Type B pancreatic cell (in vitro differentiated cells): ENCODE measurements around the gene GABRD. TPM values are rescaled to one million over a fixed set of nuclear protein-coding genes. Genes with fewer than 3 reads are reported as not detected.
A peak's percentile ranks its signal among the peaks of the same experiment; 100 is the strongest.

ENCODE experiments used
- DNase-seq: peaks from one replicate; pipeline ENCODE4 v3.0.0; 2021; ENCODE audit warnings: mixed read lengths; ENCODE audit not compliant: unreplicated experiment; ENCODE audit errors: extremely low spot score
- H3K27ac Mint-ChIP-seq: 2 replicates; pipeline ENCODE4 v1.8.0; 2021; ENCODE audit warnings: mild to moderate bottlenecking, mixed read lengths
- H3K27me3 Mint-ChIP-seq: 2 replicates; pipeline ENCODE4 v1.8.0; 2021; ENCODE audit warnings: mixed read lengths
- H3K36me3 Mint-ChIP-seq: 2 replicates; pipeline ENCODE4 v1.8.0; 2021; ENCODE audit warnings: mixed read lengths
- H3K4me1 Mint-ChIP-seq: one replicate; pipeline ENCODE4 v1.8.0; 2021; ENCODE audit warnings: mixed read lengths; ENCODE audit not compliant: unreplicated experiment
- H3K4me3 Mint-ChIP-seq: 2 replicates; pipeline ENCODE4 v1.8.0; 2021; ENCODE audit warnings: mild to moderate bottlenecking, mixed read lengths
- H3K9me3 Mint-ChIP-seq: 2 replicates; pipeline ENCODE4 v1.8.0; 2021; ENCODE audit warnings: mixed read lengths
- total RNA-seq: library from RNA; stranded (reverse); gene quantifications from 2 replicates; pipeline ENCODE4 v1.2.1, GENCODE V29; 2021; ENCODE audit warnings: low replicate concordance
- TF ChIP-seq, protein P1 (sequence below): fragments of 200-600 bp; sonication (generic); conservative IDR thresholded peaks from 2 replicates; pipeline ENCODE4 v1.5.0; 2021; ENCODE audit warnings: antibody characterized with exemption, mild to moderate bottlenecking

GABRD gene
- total RNA-seq, 1 donor from 2014 or later = 0.43 TPM

GRCh38 chr1:2070016-2070415, 50.9 kb downstream of the GABRD start:
- peaks cover 7% of the 10 kb centered on the region for H3K9me3 Mint-ChIP-seq
- H3K27ac Mint-ChIP-seq = no peak overlapping the region
- peaks cover 12% of the 10 kb centered on the region for H3K36me3 Mint-ChIP-seq
- H3K4me3 Mint-ChIP-seq = no peak overlapping the region
- H3K4me1 Mint-ChIP-seq = peaks cover 4% of the 10 kb centered on the region
- H3K27me3 Mint-ChIP-seq = no peaks in the 10 kb centered on the region
- no peak for DNase-seq
- TF ChIP-seq, protein P1, sequence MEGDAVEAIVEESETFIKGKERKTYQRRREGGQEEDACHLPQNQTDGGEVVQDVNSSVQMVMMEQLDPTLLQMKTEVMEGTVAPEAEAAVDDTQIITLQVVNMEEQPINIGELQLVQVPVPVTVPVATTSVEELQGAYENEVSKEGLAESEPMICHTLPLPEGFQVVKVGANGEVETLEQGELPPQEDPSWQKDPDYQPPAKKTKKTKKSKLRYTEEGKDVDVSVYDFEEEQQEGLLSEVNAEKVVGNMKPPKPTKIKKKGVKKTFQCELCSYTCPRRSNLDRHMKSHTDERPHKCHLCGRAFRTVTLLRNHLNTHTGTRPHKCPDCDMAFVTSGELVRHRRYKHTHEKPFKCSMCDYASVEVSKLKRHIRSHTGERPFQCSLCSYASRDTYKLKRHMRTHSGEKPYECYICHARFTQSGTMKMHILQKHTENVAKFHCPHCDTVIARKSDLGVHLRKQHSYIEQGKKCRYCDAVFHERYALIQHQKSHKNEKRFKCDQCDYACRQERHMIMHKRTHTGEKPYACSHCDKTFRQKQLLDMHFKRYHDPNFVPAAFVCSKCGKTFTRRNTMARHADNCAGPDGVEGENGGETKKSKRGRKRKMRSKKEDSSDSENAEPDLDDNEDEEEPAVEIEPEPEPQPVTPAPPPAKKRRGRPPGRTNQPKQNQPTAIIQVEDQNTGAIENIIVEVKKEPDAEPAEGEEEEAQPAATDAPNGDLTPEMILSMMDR = no peak

GRCh38 chr1:2070800-2071530, 51.8 kb downstream of the GABRD start:
- Mint-ChIP-seq H3K27ac (no peak overlapping the region), H3K36me3 (peaks cover 6% of the 10 kb centered on the region), H3K4me1 (peaks cover 4% of the 10 kb centered on the region), H3K9me3 (peaks cover 2% of the 10 kb centered on the region), H3K27me3 (no peaks in the 10 kb centered on the region), H3K4me3 (no peak overlapping the region)
- TF ChIP-seq, protein P1 = no peak
- no peak for DNase-seq

DNA sequence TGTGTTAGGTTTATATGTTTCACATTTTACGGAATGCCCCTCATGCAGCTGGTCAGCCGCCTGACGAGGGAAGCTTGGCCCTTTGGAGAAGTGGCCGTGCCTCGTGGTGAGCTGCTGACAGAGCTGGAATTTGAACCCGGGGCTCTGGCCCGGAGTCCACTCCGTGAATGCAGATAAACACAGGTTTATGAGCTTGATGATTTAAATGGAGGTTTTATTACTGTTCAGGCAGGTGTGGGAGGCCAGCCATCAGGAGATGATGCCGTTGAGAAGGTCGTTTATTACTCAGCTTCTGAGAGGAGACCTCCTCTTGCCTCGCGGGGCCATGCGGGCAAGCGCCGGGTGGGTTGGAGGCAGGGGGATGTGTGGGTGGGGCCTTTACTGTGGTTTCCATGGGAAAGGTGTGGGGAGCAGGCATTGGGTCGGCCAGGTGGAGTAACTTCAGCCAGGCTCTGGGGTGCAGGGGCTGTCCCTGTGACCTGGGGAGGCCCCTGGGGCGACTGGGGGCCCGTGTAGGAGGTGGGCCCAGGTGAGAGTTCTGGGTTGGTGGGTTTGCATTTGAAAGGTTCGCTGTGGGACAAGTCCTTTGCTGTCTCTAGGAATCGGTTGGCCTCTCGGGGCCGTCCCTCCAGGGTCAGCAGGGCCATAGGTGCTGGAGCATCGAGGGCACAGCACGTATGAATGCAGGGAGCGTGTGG, 53.1 kb downstream of the GABRD start:
- TF ChIP-seq, protein P1 = no peak
- Mint-ChIP-seq H3K27ac (peak overlapping the region; percentile 62), H3K4me1 (peaks cover 4% of the 10 kb centered on the region), H3K9me3 (no peaks in the 10 kb centered on the region), H3K4me3 (peak overlapping the region; percentile 20), H3K36me3 (peaks cover 3% of the 10 kb centered on the region), H3K27me3 (no peaks in the 10 kb centered on the region)
- DNase-seq = no peak

GRCh38 chr1:2072891-2073290, 53.7 kb downstream of the GABRD start:
- TF ChIP-seq, protein P1 = no peak
- H3K4me3 Mint-ChIP-seq = no peak overlapping the region
- no peak for DNase-seq
- peaks cover 4% of the 10 kb centered on the region for H3K9me3 Mint-ChIP-seq
- H3K4me1 Mint-ChIP-seq = peaks cover 4% of the 10 kb centered on the region
- H3K27ac Mint-ChIP-seq = no peak overlapping the region
- peaks cover 8% of the 10 kb centered on the region for H3K36me3 Mint-ChIP-seq
- H3K27me3 Mint-ChIP-seq = no peaks in the 10 kb centered on the region

- TF ChIP-seq, protein P1 = no peak
- H3K27me3 Mint-ChIP-seq = no peaks in the 10 kb centered on the region
- H3K36me3 Mint-ChIP-seq = peaks cover 15% of the 10 kb centered on the region
- DNase-seq = no peak
- peaks cover 4% of the 10 kb centered on the region for H3K4me1 Mint-ChIP-seq
- peak overlapping the region; percentile 58 for H3K4me3 Mint-ChIP-seq
- peaks cover 11% of the 10 kb centered on the region for H3K9me3 Mint-ChIP-seq
- no peak overlapping the region for H3K27ac Mint-ChIP-seq
These were observed 54.5 kb downstream of the GABRD start for GRCh38 chr1:2073382-2074230.
